ENCODE measurements around the gene KIR2DL3. TPM values are rescaled to one million over a fixed set of nuclear protein-coding genes. Genes with fewer than 3 reads are reported as not detected.
"Not testable (repeated sequence)": the region's sequence is repeated elsewhere in the genome, so short reads cannot be mapped to it uniquely, and the experiment has no call there.

The KIR2DL3 gene
- total RNA-seq, 1 donor, result under 0.01 TPM

DNA sequence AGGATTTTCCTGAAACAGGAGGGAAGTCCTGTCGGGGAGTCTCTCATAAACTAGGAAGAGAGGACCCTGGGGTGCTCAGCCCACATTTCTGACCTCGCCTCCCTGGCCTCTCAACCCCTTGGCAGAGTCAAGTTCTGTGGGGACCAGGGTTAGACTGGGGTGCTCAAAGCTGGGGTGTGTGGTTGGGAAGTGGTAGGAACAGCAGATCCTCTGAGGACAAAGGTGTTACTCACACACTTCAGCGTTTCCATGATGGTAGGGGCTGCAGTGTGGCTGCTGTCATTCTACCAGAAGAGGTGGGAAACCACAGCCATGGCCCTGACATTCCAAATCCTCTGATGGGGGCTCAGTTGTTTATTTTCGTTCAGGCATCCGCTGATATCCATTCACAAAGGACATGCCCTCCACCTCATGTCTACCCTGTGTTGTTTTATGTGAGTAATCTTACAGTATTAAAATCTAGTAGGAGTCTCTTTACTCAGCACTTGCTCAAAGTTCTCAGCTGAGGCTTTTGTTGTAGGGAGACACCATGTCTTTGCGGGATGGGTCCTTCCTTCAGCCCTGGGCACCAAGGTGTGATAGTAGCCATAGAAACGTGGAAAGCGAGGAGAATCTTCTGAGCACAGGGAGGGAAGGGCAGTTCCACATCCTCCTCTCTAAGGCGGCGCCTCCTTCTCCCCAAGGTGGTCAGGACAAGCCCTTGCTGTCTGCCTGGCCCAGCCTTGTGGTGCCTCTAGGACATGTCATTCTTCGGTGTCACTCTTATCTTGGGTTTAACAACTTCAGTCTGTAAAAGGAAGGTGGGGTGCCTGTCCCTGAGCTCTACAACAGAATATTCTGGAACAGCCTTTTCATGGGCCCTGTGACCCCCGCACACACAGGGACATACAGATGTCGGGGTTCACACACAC lies 1.5 kb downstream of the KIR2DL3 start:
- DNase-seq (ENCODE audit: low read depth in 2 of 3, low spot score in 2 of 3), result no peak

DNA sequence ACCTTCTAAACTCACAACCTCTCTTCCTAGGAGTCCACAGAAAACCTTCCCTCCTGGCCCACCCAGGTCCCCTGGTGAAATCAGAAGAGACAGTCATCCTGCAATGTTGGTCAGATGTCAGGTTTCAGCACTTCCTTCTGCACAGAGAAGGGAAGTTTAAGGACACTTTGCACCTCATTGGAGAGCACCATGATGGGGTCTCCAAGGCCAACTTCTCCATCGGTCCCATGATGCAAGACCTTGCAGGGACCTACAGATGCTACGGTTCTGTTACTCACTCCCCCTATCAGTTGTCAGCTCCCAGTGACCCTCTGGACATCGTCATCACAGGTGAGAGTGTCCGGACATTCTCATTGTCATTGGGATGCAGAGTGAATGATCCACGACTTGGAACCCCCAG lies 3.6 kb downstream of the KIR2DL3 start:
- DNase-seq (ENCODE audit: low read depth in 2 of 3, low spot score in 2 of 3), result not testable (repeated sequence)

DNA sequence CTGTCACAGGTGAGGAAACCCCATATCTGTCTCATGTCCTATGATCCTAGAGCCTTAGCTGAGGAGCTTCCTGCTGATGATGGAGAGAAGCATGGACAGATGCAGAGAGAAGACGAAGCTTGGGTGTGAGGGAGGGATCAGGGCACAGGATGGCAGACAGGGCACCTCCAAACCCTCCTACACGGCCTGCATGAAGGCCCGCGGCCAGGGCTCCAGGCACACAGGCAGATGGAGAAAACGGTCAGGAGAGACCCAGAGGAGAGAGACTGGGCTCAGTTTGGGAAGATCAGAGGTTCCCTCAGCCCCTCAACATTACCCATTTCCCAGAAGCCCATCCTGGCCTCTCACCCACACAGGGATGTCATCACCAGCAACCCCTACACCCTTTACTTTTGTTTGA lies 5.8 kb downstream of the KIR2DL3 start:
- not testable (repeated sequence) for DNase-seq (ENCODE audit: low read depth in 2 of 3, low spot score in 2 of 3)

DNA sequence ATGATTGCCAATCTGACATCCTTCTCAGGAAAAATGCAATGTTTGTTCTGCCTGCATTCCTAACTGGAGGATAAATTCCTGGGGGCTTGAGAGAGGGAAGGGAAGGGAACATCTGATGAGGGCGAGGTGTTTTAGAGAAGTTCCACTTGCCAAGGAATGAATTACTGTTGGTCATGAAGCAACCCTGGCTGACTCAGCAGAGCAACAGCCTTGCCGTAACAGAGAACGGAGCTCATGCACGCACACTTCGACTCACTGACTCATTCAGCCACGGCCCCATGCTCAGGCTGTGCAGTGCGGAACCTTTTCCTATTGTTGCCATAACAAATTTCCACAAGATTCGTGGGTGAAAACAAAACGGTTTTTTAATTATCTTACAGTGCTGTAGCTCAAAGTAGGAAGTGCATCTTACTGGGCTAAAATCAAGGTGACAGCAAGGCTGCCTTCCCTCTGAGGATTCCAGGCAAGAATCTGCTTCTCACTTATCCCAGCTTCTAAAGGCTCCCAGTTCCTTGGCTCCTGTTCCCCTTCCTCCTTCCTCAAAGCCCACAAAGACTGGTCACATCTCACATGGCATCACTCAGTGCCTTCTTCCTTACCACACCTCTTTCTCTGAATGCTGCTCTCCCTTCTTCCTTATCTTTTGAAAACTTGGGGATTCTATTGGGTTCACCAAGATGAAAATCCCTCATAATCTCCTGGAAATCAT lies 9.5 kb downstream of the KIR2DL3 start:
- peak in 2 of 3 donors; percentile 28 to 58 for DNase-seq (ENCODE audit: low read depth in 2 of 3, low spot score in 2 of 3)

DNA sequence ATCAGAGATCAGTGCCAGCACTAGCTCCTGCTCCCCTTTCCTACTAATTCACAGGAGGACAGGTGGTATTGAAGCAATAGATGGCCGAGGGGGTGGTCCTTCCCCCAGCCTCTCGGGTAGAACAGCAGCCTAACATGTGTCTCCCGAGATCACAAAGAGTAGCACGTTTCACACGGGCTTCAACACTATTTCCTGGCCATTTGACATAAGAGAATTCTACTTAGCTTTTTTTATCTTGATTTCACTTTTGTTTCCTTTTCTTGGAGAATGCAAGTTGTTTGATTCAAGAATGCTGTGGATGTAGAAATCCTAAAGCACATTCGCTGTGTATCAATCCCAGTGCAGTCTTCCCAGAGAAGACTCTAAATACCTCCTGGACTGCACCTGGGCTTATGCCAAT lies 12.0 kb downstream of the KIR2DL3 start:
- not testable (repeated sequence) for DNase-seq (ENCODE audit: low read depth in 2 of 3, low spot score in 2 of 3)

DNA sequence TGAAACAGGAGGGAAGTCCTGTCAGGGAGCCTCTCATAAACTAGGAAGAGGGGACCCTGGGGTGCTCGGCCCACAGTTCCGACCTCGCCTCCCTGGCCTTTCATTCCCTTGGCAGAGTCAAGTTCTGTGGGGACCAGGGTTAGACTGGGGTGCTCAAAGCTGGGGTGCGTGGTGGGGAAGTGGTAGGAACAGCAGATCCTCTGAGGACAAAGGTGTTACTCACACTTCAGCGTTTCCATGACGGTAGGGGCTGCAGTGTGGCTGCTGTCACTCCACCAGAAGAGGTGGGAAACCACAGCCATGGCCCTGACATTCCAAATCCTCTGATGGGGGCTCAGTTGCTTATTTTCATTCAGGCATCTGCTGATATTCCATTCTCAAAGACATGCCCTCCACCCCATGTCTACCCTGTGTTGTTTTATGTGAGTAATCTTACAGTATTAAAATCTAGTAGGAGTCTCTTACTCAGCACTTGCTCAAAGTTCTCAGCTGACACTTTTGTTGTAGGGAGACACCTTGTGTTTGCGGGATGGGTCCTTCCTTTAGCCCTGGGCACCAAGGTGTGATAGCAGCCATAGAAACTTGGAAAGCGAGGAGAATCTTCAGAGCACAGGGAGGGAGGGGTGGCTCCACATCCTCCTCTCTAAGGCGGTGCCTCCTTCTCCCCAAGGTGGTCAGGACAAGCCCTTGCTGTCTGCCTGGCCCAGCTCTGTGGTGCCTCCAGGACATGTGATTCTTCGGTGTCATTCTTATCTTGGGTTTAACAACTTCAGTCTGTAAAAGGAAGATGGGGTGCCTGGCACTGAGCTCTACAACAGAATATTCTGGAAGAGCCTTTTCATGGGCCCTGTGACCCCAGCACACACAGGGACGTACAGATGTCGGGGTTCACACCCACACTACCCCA lies 18.1 kb downstream of the KIR2DL3 start:
- DNase-seq (ENCODE audit: low read depth in 2 of 3, low spot score in 2 of 3), result not testable (repeated sequence)

DNA sequence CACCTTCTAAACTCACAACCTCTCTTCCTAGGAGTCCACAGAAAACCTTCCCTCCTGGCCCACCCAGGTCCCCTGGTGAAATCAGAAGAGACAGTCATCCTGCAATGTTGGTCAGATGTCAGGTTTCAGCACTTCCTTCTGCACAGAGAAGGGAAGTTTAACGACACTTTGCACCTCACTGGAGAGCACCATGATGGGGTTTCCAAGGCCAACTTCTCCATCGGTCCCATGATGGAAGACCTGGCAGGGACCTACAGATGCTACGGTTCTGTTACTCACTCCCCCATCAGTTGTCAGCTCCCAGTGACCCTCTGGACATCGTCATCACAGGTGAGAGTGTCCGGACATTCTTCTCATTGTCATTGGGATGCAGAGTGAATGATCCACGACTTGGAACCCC lies 20.3 kb downstream of the KIR2DL3 start:
- not testable (repeated sequence) for DNase-seq (ENCODE audit: low read depth in 2 of 3, low spot score in 2 of 3)

DNA sequence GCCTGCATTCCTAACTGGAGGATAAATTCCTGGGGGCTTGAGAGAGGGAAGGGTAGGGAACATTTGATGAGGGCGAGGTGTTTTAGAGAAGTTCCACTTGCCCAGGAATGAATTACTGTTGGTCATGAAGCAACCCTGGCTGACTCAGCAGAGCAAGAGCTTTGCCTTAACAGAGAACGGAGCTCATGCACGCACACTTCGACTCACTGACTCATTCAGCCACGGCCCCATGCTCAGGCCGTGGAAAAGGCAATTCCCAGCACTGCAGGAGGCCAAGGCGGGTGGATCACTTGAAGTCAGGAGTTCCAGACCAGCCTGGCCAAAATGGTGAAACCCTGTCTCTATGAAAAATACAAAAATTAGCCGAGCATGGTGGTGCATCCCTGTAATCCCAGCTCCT lies 25.9 kb downstream of the KIR2DL3 start:
- not testable (repeated sequence) for DNase-seq (ENCODE audit: low read depth in 2 of 3, low spot score in 2 of 3)

DNA sequence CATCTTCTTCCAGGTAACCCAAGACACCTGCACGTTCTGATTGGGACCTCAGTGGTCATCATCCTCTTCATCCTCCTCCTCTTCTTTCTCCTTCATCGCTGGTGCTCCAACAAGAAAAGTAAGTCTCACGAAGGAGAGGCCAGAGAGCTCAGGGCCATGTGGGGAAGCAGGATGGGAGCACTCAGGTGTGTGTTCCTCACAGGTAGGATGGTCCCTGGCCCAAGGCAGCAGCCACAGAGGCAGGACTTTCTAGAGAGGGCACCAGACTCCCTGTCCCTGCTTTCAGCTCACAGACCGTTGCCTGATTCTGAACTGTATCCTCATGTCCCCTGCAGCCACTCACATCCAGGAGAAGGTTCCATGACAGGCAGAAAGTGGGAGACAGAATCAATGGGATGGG lies 28.2 kb downstream of the KIR2DL3 start:
- DNase-seq (ENCODE audit: low read depth in 2 of 3, low spot score in 2 of 3), result not testable (repeated sequence)

DNA sequence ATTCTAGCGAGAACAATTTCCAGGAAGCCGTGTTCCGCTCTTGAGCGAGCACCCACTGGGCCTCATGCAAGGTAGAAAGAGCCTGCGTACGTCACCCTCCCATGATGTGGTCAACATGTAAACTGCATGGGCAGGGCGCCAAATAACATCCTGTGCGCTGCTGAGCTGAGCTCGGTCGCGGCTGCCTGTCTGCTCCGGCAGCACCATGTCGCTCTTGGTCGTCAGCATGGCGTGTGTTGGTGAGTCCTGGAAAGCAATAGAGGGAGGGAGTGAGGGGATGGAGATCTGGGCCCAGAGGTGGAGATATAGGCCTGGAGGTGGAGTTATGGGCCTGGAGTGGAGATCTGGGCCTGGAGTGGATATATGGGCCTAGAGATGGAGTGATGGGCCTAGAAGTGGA lies 31.3 kb downstream of the KIR2DL3 start, which contains the start of gene KIR2DL1:
Gene KIR2DL1, plus strand, starts transcription at position 148 of the 400 bp plus-strand sequence. Its CDS starts 58 bp downstream, at position 206.
- not testable (repeated sequence) for DNase-seq (ENCODE audit: low read depth in 2 of 3, low spot score in 2 of 3)

DNA sequence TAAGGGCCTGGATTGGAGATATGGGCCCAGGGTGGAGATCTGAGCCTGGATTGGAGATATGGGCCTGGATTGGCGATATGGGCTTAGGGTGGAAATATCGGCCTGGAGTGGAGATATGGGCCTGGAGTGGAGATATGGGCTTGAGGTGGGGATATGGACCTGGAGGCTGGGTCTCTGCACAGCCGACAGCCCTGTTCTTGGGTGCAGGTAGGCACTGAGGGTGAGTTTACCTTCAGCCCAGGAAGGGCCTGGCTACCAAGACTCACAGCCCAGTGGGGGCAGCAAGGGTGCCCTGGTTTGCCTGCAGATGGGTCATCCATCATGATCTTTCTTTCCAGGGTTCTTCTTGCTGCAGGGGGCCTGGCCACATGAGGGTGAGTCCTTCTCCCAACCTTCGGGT lies 32.2 kb downstream of the KIR2DL3 start:
- DNase-seq (ENCODE audit: low read depth in 2 of 3, low spot score in 2 of 3), result not testable (repeated sequence)

DNA sequence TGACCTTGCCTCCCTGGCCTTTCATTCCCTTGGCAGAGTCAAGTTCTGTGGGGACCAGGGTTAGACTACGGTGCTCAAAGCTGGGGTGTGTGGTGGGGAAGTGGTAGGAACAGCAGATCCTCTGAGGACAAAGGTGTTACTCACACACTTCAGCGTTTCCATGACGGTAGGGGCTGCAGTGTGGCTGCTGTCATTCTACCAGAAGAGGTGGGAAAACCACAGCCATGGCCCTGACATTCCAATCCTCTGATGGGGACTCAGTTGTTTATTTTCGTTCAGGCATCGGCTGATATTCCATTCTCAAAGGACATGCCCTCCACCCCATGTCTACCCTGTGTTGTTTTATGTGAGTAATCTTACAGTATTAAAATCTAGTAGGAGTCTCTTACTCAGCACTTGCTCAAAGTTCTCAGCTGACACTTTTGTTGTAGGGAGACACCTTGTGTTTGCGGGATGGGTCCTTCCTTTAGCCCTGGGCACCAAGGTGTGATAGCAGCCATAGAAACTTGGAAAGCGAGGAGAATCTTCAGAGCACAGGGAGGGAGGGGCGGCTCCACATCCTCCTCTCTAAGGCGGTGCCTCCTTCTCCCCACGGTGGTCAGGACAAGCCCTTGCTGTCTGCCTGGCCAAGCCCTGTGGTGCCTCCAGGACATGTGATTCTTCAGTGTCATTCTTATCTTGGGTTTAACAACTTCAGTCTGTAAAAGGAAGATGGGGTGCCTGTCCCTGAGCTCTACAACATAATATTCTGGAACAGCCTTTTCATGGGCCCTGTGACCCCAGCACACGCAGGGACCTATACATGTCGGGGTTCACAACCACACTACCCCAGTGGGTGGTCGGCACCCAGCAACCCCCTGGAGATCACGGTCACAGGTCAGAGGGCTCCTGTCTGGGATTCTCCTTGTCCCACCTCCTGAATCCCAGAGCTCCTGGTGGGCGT lies 33.0 kb downstream of the KIR2DL3 start:
- DNase-seq (ENCODE audit: low read depth in 2 of 3, low spot score in 2 of 3), result not testable (repeated sequence)

DNA sequence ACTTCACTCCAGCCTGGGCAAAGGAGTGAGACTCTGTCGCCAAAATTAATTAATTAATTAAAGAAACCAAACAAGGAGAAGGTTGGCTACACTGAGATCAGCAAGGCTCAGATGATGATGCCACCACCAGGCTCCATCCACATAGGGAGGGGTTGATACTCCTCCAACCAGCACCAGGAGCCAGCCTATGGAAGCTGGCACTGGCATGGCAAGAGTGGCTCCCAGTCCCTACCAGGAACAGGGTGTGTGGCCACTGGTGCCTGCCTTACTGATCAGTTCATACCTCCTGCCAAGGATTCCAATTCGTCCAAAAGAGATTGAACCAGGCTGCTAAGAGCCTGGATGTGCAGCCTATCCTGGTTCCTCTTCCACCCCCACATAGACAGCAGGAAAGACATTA lies 34.4 kb downstream of the KIR2DL3 start:
- not testable (repeated sequence) for DNase-seq (ENCODE audit: low read depth in 2 of 3, low spot score in 2 of 3)

DNA sequence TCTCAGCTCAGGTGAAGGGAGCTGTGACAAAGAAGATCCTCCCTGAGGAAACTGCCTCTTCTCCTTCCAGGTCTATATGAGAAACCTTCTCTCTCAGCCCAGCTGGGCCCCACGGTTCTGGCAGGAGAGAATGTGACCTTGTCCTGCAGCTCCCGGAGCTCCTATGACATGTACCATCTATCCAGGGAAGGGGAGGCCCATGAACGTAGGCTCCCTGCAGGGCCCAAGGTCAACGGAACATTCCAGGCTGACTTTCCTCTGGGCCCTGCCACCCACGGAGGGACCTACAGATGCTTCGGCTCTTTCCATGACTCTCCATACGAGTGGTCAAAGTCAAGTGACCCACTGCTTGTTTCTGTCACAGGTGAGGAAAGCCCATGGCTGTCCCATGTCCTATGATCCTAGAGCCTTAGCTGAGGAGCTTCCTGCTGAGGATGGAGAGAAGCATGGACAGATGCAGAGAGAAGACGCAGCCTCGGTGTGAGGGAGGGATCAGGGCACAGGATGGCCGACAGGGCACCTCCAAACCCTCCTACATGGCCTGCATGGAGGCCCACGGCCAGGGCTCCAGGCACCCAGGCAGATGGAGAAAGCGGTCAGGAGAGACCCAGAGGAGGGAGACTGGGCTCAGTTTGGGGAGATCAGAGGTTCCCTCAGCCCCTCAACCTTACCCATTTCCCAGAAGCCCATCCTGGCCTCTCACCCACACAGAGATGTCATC lies 36.9 kb downstream of the KIR2DL3 start:
- not testable (repeated sequence) for DNase-seq (ENCODE audit: low read depth in 2 of 3, low spot score in 2 of 3)

DNA sequence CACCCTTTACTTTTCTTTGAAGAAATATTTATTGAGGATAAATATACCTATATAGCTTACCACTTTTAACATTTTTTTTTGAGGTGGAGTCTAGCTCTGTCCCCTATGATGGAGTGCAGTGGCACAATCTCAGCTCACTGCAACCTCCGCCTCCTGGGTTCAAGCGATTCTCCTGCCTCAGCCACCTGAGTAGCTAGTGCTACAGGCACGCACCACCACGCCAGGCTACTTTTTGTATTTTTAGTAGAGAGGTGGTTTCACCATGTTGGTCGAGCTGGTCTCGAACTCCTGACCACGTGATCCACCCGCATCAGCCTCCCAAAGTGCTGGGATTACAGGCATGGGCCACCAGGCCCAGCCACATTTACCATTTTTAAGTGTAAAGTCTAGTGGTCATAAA lies 37.5 kb downstream of the KIR2DL3 start:
- DNase-seq (ENCODE audit: low read depth in 2 of 3, low spot score in 2 of 3), result not testable (repeated sequence)

DNA sequence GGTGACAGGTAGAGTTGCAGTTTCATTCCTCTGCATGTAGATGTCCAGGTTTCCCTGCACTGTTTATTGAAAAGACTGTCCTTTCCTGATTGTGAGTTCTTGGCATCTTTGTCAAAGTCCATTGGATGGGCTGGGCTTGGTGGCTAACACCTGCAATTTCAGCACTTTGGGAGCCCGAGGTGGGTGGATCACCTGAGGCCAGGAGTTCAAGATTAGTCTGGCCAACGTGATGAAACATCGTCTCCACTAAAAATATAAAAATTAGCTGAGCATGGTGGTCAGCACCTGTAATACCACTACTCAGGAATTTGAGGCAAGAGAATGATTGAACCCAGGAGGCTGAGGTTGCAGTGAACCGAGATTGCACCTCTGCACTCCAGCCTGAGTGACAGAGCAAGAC lies 39.5 kb downstream of the KIR2DL3 start:
- not testable (repeated sequence) for DNase-seq (ENCODE audit: low read depth in 2 of 3, low spot score in 2 of 3)

DNA sequence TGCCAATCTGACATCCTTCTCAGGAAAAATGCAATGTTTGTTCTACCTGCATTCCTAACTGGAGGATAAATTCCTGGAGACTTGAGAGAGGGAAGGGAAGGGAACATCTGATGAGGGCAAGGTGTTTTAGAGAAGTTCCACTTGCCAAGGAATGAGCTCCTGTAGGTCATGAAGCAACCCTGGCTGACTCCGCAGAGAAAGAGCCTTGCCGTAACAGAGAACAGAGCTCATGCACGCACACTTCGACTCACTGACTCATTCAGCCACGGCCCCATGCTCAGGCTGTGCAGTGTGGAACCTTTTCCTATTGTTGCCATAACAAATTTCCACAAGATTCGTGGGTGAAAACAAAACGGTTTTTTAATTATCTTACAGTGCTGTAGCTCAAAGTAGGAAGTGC lies 40.6 kb downstream of the KIR2DL3 start:
- DNase-seq (ENCODE audit: low read depth in 2 of 3, low spot score in 2 of 3), result not testable (repeated sequence)

DNA sequence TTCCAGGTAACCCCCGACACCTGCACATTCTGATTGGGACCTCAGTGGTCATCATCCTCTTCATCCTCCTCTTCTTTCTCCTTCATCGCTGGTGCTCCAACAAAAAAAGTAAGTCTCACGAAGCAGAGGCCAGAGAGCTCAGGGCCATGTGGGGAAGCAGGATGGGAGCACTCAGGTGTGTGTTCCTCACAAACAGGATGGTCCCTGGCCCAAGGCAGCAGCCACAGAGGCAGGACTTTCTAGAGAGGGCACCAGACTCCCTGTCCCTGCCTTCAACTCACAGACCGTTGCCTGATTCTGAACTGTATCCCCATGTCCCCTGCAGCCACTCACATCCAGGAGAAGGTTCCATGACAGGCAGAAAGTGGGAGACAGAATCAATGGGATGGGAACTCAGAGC lies 44.6 kb downstream of the KIR2DL3 start:
- not testable (repeated sequence) for DNase-seq (ENCODE audit: low read depth in 2 of 3, low spot score in 2 of 3)
